ENCODE results near the gene ZNF774. TPM values are rescaled to one million over a fixed set of nuclear protein-coding genes. Genes with fewer than 3 reads are reported as not detected.
A peak's percentile ranks its signal among the peaks of the same experiment; 100 is the strongest.
"Not testable (repeated sequence)": the region's sequence is repeated elsewhere in the genome, so short reads cannot be mapped to it uniquely, and the experiment has no call there.

The ZNF774 gene
- polyA plus RNA-seq, 1 donor: 2.9 TPM

DNA sequence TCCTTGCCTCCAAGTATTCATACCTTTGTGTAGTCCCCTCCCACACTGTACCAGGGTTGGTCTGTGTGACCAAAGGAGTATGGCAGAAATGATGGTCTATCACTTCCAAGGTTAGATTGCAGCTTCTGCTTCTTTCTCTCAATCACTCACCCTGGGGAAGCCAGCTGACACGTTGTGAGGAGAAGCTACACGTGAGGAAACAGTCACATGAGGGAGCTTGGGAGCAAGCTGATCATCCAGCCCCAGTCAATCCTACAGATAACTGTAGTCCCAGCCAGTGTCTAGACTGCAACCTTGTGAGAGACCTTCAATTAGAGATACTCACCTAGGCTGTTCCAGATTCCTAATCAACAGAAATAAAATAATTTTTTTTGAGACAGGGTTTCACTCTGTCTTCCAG lies 6.2 kb upstream of the ZNF774 start:
- no peak for DNase-seq (ENCODE audit: low read depth)

DNA sequence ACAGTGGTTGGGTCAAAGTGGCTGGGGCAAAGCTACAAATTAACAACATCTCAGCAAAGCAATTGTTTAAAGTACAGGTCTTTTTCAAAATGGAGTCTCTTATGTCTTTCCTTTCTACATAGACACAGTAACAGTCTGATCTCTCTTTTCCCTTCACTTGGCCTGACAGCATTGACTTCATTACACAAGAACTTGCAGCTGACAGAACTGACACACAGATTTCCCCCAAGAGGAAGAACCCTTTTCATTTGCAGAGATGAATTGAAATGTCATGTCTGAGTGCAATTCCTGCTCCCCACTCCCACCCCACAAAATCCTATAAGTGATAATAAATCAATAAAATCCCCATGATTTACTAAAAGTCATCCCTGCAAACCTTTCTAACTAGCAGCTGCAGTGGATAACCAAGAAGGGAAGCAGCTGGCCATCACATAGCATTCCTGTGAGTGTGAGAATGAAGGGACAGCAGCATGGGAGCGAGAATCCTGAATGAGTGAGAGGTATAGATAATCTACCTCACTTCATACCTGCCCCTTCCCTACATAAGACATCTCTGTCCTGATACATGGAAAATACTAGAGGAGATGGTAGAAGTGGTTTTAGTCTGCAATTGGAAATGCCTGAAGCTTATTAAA lies 4.5 kb upstream of the ZNF774 start:
- not testable (repeated sequence) for DNase-seq (ENCODE audit: low read depth)

DNA sequence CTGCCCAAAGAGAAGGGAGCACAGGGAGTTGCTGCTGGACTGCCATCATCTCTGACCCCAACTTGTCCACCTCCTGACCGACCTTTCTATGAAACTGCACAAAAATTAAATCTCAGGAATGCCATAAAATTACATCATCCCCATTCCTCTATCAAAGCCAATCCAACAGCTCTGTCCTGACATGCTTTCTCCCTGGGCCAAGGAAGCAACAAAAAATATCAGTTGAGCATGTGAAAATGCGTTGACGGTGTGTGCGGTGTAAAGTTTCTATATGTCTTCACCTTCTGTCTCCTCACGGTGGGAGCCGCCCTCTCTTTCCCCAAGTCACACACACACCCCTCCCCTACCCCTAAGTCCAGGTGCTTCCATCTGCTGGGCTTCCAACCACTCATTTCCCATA lies 3.6 kb upstream of the ZNF774 start:
- DNase-seq (ENCODE audit: low read depth): no peak

DNA sequence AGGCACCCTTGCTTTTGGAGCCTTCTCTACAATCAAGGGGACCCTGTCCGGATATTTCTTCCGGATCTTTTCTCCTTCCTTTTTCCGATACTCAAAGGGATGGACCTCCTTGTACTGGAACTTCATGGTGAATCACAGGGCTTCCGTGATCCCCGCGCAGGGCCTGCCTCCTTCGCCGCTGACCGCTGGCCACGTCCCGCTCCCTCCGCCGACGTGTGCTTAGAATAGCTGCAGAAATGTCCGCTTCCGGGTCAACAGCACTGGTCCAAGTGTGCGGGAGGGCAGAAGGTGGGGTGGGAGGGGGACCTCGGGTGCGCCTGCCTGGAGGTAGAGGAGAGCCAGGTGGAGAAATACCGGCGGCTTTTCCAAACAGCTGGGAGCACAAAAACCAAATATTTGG lies 3.0 kb upstream of the ZNF774 start:
- no peak for DNase-seq (ENCODE audit: low read depth)

DNA sequence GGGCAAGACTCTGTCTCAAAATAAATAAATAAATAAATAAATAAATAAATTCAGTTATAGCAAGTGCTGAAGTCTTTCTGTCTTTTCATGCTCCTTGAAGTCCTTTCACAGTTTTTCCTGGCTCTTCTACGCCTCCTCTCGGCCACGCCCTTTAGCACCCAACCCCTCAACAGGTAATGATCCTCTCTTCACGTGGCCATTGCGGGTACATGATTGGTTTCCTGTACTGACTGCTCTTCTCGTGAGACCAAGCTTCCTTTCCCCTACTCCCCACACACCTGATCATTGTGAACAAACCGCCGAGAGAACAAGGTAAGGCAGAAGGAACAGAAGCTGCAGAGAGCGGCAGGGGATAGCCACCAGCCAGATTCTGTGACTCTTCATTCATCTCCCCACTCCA lies 2.3 kb upstream of the ZNF774 start:
- DNase-seq (ENCODE audit: low read depth): no peak

DNA sequence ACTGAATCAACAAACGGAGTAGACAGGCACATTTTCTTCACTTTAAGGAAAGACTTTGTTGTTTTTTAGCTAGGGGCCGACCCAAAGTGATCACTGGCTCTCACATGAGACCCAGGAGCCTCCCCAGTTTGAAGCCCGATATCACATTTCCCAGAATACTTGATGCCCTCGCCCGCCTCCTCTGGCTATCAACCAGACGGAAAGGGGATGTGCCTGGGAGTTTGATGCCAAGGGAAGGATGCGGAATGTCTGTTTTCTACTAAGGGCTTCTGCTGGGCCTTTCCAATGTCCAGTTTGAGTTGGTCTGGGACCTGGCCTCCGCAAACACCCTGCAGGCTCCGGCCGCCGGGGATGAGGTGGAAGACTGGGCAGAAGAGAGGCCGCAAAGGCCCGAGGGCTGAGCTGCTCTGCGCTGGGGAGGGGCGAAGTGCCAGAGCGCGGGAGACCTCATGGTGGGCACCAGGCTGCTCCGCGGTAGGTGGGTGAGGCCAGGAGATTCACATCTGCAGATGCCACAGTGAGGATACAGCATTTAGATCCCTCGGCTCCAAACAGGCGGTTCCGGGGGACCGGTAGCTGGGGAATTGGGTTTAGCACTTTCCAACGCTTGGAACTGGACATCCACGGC lies 491 bp upstream of the ZNF774 start:
- no peak for DNase-seq (ENCODE audit: low read depth)

DNA sequence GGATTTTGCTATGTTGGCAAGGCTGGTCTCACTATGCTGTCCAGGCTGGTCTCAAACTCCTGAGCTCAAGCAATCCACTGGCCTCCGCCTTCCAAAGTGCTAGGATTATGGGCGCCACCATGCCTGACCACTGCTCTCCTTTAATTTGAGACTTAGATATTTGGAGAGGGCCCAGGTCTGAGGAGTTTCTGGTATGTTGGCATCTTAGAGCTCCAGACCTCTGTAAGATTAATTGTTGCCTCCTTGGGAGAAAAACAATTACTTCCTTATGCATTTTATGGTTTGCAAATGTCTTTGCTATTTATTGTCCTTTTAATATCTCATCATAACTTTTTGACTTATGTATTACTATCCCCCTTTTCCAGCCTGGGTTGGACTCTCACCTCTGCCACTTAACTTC lies 2.9 kb downstream of the ZNF774 start:
- no peak for DNase-seq (ENCODE audit: low read depth)

DNA sequence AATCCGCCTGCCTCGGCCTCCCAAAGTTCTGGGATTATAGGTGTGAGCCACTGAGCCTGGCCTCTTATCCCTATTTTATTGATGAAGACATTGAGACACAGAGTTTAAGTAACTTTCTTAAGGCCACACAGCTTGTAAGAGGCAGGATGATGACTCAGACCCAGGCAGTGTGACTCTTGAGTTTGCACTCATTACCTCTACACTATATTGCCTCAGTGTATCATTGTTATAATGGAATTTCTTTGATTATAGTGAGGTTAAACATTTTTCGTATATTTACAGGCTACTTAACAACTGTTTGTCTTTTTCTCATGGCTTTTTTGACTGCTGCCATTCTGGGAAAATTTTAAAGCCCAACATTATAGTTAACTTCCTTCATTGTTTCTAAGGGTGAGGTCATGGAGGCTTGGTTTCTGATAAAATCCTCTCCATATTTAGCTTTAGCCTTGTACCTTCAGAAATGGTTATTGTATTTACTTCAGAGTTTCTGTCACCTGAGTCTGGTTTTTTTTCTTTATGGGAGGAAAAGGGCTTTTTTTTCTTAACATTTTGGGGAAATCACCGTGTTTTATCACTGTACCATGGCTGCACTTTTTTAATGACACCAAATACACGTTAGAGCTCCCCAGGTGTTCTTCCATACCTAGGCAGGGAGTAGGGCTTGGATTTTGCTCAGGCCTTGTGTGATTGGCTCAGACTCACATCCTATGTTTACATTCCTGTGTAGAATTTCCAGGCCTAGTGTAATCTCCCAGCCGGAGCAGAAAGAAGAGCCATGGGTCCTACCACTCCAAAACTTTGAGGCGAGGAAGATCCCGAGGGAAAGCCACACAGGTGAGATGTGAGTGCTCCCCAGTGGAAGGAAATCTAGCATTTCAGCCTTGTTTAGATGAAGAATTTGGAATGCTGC lies 6.3 kb downstream of the ZNF774 start:
- DNase-seq (ENCODE audit: low read depth): no peak

DNA sequence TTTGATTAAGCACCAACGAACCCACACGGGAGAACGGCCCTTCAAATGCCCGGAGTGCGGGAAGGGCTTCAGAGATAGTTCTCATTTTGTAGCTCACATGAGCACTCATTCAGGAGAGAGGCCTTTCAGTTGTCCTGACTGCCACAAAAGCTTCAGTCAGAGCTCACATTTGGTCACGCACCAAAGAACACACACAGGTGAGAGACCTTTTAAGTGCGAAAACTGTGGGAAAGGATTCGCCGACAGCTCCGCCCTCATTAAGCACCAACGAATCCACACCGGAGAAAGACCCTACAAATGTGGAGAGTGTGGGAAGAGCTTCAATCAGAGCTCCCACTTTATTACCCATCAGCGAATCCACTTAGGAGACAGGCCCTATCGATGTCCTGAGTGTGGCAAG lies 8.7 kb downstream of the ZNF774 start:
- DNase-seq (ENCODE audit: low read depth): no peak

DNA sequence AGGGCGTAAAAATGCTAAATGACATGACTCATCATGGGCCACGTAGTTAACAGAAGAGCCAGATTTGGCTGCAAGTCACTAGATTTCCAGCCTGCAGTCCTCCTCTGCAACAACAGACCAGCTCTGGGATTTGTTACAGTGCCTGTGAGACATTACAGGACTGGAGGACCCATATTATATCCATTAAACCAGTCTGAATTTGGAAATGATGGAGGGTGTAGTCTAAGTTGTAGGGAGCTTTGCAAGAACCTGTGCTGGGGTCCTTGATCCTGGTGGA lies 10.8 kb downstream of the ZNF774 start:
- no peak for DNase-seq (ENCODE audit: low read depth)

DNA sequence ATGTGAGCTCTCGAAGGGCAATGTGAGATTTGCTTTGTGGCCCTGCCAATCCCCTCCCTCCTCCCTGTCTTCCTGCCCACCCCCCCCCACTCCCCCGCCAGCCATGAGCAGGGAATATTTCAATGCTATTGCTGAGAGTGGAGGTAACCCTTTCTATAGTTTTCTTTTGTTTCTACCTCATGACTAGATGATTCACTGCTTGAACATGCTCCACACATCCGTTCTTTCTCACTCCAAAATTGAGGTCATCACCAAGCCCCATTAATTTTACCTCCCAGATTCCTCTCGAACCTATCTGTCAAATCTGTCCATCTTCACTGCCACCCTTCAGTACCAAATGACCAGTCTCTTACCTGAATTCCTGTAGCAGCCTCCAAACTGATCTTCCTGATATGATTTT lies 12.2 kb downstream of the ZNF774 start:
- DNase-seq (ENCODE audit: low read depth): no peak

DNA sequence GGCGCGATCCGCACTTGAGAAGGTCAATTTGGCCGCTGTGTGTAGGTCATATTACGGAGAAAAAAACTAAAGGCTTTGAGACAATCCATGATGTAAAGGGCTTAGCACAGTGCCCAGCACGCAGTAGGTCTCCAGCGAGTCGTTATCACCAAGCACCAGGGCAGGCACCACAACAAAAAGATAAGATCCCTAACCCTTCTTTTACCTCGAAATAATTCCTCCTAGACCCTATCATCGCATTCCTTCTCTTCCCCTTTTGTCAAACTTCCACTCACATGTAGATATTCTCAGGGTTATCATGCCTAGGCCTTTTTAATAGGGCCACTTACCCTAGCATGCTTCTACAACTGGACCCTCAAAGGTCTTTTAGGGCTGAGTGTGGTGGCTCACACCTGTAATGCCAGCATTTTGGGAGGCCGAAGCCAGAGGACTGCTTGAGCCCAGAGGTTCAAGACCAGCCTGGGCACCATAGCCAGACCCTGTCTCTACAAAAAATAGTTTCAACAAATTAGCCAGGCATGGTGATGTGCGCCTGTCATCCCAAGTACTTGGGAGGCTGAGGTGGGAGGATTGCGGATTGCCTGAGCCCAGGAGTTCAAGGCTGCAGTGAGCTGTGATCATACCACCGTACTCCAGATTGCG lies 13.5 kb downstream of the ZNF774 start:
- DNase-seq (ENCODE audit: low read depth): no peak

DNA sequence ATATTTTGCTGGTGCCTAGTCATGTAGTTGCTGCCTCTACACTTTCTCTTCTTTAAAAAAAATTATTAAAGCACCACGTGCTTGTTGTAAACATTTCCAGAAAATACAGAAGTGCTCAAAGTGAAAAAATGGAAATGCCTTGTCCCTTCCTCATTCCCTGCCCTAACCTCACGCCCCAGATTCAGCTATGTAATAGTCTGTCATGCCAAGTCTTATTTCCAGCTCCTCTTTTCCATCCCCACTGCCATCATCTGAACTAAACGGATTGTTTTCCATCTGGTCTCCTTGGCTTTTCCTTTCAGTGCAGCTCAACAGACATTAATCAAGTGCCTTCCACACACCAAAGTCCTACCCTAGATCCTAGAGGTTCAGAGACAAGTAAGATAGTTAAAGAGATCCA lies 15.5 kb downstream of the ZNF774 start:
- DNase-seq (ENCODE audit: low read depth): no peak

DNA sequence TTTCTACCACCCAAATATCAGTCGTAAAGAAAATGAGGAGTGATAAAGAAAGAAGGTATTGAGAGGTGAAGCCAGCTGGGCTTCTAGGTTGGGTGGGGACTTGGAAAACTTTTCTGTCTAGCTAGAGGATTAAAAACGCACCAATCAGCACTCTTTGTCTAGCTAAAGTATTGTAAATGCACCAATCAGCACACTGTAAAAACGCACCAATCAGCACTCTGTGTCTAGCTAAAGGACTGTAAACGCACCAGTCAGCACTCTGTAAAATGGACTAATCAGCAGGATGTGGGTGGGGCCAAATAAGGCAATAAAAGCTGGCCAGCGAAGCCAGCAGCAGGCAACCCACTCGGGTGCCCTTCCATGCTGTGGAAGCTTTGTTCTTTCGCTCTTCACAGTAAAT lies 23.0 kb downstream of the ZNF774 start:
- DNase-seq (ENCODE audit: low read depth): no peak

DNA sequence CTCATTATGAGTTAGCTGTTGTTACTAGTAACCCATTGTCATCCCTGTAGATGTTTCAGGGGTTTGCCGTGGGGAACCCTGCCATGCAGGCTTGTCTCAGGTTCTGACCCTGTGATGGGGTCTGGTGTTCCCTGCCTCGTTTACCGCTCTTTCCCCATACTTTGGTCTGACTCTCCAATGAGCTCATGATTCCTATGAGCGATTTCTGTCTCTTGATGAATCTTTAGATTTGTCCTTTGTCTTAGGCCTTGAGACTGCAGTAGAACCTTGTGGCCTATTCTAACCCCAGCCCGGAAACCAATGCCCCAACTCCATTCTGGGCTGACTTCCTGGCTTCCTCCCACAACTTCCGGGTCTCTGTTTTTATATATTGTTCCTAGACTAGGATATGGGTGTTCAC lies 24.7 kb downstream of the ZNF774 start:
- DNase-seq (ENCODE audit: low read depth): no peak

DNA sequence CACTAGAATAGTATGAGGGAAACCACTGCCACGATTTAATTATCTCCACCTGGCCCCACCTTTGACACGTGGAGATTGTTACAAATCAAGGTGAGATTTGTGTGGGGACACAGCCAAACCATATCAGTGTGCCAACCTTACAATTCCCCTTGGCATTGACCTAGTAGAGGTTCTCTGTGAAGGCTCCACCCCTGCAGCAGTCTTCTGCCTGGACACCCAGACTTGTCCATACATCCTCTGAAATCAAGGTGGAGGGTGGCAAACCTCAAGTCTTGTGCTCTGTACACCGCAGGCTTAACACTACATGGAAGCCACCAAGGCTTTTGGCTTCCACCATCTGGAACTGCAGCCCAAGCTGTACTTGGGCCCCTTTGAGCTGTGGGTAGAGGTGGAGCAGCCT lies 27.2 kb downstream of the ZNF774 start:
- DNase-seq (ENCODE audit: low read depth): no peak

DNA sequence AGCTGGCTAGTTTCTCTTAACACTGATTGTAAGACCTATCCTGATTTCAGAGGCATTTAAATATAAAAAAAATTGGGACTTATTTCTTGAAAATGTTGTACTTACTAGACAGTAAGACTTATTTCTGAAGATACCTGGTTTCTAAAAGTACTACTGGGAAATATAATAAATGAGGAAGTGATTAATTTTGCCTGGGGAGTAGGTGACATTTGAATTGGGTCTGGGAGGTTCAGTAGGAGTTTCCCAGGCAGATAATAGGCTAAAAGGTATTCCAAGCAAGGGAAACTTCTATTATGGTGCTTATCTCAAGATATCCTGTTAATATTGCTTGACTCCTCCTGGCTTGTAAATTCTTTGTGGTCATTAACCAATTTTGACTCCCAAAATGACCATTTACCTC lies 29.4 kb downstream of the ZNF774 start:
- no peak for DNase-seq (ENCODE audit: low read depth)

DNA sequence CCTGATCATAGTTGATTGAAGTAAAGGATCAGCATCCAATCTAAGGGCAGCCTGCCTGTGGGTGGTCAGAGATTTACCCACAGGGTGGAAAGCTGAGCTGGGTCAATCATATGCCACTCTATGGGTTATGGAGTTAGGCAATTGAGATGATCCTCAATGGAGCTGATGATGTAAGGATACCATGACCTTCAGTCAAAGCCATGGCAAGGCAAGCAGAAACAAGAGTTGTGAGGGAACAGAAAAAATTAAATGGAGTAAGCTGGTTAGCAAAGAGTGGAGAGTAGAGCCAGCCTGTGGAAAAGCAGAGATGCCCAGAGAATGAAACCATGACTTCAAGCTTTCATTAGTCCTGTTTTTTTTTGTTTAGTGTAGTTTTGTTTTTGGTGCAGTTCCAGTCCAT lies 30.2 kb downstream of the ZNF774 start:
- DNase-seq (ENCODE audit: low read depth): no peak

DNA sequence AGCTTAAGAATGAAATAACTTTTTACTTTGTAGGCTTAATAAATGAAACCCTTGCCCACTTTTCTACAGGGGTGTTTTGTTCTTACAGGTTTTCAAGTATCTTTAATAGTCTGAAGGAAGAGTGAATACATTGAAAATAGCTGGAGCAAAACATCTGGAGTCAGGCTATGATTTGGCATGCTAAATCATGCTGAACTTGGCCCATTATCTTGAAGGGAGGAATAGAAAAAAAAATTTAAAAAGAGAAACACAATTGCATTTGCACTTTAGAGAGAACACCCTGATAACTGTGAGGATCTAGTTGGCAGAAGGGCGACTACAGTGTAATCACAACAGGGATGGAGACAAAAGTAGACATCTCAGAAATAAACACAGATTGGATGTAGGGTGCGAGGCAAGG lies 34.1 kb downstream of the ZNF774 start:
- DNase-seq (ENCODE audit: low read depth): no peak

DNA sequence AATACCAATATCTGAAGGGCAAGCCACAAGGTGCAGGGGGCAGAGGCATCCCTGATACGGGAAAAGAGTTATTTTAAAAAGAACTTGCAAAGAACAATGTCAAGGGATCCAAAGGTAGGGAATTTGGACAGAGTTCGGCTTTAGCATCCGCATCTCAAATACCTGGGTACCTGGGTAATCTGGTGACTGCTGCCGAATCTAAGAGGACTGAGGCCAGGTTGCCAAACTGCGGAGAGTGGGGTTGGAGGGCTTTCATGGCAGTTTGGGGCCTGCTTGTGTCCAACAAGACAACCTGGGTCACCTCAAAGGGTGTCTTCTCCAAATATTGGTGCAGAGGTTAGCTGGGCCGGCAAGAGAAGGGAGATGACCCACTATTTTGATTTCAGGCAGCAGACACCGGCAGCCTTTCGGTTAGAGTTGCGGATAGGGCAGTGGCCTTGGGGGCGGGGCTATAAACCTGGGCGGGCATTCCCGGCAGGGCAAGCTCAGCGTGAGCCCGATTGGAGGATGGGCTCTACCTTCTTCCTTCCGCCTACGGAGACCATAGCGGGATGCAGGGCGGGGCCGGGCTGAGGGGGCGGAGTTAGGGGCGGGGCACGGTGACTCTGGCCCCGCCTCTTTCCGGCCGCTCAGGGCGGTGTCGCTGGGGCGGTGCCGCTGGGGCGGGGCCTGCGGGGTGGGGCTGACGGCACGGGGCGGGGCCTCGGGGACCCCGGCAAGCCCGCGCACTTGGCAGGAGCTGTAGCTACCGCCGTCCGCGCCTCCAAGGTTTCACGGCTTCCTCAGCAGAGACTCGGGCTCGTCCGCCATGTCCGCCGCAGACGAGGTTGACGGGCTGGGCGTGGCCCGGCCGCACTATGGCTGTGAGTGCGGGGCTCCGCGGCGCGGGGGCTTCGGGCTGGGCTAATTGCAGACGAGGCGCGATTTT lies 35.7 kb downstream of the ZNF774 start, which contains the start of gene IQGAP1:
Gene IQGAP1 (plus strand): TSS at position 709 of the 928 bp plus-strand sequence. CDS start 100 bp downstream, at position 809.
- DNase-seq (ENCODE audit: low read depth): peak; percentile 71
